Amniotic stem cell (primary cell): Measurements from ENCODE around the gene ZBTB46.
"Not testable (repeated sequence)": the region's sequence is repeated elsewhere in the genome, so short reads cannot be mapped to it uniquely, and the experiment has no call there.

Experiments
- DNase-seq: peaks from one replicate; lab custom pipeline; 2025; lab: John Stamatoyannopoulos, UW

ZBTB46 gene

DNA sequence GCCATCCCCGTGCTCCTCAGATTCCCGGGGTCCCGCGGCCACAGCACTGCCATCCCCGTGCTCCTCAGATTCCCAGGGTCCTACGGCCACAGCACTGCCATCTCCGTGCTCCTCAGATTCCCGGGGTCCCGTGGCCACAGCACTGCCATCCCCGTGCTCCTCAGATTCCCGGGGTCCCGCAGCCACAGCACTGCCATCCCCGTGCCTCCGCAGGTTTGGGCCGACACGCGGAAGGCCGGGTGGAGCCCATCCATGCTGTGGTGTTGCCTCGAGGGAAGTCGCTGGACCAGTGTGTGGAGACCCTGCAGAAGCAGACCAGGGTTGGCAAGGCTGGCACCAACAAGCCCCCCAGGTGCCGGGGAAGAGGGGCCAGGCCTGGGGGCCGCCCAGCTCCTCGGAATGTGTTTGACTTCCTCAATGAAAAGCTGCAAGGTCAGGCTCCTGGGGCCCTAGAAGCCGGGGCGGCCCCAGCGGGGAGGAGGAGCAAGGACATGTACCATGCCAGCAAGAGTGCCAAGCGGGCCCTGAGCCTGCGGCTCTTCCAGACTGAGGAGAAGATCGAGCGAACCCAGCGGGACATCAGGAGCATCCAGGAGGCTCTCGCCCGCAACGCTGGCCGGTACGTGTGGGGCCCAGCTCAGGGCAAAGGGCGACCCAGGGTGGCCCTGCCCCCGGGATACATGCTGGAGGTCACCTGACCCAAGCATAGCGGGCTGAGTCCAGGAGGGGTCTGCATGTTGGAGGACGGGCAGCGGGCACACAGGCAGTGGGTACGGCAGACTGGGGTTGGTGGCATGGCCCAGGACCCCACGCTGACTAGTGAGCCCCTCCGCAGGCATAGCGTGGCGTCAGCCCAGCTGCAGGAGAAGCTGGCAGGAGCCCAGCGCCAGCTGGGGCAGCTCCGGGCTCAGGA lies 95.9 kb downstream of the ZBTB46 start:
- no peak for DNase-seq

DNA sequence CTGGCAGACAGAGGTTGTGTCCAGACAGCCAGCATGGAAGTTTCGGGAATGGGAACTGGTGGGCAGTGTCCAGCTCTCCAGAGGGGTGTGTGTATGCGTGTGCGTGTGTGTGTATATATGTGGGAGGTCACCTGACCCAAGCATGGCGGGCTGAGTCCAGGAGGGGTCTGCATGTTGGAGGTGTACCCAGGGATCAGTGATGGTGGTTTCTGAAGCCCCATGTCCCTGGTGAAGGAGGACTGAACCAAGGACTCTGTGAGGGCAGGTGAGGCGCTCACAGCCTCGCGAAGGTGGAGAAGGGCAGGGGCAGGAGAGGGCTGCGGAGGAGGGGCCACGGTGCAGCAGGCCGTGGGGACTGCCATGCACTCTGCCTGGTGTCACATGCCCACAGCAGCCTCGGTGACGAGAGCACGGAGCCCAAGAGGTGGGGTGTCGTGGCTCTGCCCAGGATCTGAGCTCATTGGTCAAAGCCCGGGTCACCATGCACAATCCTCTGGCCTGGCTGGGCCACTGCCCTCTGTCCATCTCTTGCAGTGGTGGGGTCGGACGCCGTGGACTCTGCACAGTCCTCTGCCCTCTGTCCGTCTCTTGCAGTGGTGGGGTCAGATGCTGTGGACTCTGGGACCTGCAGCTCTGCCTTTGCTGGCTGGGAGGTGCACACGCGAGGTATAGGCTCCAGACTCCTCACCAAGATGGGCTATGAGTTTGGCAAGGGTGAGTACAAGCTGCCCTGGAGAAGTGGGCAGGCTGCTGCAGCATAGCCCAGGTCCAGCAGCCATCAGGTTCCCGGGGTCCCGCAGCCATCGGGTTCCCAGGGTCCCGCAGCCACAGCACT lies 96.7 kb downstream of the ZBTB46 start:
- DNase-seq, result no peak

DNA sequence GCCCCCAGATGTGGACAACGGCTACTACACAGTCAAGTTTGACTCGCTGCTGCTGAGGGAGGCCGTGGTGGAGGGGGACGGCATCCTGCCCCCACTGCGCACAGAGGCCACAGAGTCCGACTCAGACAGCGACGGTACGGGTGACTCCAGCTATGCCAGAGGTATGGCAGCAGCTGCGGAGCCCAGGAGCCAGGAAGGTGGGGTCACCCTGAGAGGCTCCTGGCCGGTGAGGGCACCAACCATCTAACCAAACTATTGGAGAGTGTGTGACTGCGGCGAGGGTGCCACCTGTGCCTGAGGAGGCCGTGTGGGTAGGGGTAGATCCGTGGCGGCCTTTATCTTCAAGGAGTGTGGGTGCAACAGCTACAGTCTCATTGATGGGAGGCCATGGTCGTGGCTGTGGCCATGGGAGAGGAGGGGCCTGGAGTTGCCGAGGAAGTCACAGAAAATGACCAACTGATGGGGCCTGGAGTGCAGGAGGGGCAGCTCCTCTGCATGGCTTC lies 97.4 kb downstream of the ZBTB46 start:
- no peak for DNase-seq

DNA sequence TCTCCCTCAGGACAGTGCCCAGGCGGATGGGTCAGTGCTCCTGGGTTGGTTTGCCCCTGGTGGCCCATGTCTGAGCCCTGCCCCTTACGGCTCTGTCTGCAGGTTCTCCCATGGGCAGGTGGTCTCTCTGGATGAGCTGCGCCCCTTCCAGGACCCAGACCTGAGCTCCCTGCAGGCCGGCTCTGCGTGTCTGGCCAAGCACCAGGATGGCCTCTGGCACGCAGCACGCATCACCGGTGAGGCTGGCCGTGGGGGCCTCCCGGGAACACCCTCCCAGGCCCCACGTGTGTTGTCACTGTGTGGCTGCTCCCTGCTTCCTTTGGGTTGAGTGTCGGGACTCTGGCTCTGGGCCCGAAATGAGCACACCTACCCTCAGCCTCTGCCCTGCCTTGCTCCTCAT lies 97.9 kb downstream of the ZBTB46 start:
- DNase-seq, result no peak

DNA sequence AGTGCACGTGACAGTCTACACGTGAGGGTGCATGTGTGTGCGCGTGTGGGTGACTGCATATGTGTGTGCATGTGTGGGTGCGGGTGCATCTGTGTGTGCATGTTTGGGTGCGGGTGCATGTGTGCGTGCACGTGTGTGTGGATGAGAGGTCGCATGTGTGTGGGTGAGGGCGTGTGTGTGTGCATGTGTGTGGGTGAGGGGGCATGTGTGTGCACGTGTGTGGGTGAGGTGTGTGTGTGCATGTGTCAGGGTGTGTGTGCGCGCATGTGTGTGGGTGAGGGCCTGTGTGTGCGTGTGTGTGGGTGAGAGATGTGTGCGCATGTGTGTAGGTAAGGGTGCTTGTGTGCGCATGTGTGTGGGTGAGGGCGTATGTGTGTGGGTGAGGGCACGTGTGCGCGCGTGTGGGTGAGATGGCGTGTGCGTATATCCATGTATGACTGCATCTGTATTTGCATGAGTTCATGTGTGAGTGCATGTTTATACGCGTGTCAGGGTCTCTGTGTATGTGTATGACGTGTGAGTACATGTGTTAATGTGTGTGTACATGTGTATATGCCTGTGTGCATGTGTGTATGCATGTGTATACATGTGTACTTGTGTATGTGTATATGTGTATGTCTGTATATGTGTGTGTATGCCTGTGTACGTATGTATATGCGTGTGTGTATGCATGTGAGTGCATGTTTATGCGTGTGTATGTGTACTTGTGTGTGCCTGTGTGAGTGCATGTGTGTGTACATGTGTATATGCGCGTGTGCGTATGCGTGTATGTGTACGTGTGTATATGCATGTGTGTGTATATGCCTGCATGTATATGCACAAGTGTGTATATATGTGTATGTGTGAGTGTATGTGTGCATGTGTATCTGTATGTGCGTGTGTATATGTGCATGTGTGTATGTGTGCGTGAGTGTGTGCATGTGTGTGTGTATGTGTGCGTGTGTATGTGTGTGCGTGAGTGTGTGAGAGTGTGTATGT lies 98.7 kb downstream of the ZBTB46 start:
- DNase-seq, result no peak

DNA sequence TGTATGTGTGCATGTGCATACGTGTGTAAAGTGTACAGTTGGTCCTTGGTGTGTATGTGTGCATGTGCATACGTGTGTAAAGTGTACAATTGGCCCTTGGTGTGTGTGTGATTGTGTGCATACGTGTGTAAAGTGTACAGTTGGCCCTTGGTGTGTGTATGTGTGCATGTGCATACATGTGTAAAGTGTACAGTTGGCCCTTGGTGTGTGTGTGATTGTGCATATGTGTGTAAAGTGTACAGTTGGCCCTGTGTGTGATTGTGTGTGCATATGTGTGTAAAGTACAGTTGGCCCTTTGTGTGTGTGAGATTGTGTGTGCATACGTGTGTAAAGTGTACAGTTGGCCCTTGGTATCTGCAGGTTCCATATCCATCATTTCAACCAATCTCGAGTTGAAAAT lies 99.7 kb downstream of the ZBTB46 start:
- DNase-seq, result no peak

DNA sequence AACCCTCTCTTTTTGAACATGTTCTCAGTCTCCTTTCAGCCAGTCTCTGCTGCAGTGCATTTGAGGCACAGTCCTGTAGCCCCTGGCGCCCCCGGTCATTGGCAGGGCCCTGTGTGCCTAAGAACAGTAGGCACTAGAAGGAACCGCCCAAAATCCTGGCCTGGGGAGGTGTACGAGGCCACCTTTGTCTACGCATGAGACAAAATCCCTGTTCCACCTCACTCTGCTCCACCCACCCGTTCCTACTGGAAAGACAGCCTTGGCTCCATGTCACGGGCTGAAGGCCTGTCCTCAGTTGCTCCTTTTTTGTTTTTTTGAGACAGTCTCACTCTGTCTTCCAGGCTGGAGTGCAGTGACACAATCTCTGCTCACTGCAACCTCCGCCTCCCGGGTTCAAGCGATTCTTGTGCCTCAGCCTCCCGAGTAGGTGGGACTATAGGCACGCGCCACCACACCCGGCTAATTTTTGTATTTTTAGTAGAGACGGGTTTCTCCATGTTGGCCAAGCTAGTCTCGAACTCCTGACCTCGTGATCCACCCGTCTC lies 100.8 kb downstream of the ZBTB46 start:
- DNase-seq, result not testable (repeated sequence)

DNA sequence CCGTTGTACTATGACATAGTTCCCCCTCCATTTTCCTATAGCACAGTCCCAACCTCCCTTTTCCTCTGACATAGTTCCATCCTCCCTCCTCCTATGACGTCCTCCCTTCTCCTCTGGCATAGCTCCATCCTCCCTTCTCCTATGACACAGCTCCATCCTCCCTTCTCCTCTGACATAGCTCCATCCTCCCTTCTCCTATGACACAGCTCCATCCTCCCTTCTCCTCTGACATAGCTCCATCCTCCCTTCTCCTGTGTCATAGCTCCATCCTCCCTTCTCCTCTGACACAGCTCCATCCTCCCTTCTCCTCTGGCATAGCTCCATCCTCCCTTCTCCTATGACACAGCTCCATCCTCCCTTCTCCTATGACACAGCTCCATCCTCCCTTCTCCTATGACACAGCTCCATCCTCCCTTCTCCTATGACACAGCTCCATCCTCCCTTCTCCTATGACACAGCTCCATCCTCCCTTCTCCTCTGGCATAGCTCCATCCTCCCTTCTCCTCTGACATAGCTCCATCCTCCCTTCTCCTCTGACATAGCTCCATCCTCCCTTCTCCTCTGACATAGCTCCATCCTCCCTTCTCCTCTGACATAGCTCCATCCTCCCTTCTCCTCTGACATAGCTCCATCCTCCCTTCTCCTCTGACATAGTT lies 108.0 kb downstream of the ZBTB46 start:
- DNase-seq, result not testable (repeated sequence)

DNA sequence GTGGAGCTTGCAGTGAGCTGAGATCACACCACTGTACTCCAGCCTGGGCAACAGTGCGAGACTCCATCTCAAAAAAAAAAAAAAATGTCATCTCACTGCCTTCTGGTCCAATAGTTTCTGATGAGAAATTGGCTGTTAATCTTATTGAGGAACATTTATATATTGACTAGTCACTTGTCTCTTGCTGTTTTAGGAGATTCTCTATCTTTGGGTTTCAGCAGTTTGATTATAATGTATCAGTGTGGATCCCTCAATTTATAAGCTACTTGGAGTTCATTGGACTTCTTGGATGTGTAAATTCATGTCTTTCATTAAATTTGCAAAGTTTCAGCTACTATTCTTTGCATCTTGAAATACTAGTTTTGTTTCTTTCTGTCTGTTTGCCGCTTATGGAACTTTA lies 112.1 kb downstream of the ZBTB46 start:
- DNase-seq, result no peak

DNA sequence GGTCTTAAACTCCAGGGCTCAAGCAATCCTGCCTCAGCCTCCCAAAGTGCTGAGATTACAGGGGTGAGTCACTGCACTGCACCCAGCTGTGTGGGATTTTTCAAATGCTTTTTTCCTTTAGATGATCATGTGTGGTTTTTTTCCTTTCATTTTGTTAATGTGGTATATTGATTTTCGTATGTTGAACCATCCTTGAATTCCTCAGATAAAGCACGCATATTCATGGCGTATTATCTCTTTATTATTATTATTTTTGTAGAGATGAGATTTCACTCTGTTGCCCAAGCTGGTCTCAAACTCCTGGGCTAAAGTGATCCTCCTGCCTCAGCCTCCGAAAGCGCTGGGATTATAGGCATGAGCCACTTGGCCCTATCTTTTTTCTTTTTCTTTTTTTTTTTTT lies 116.2 kb downstream of the ZBTB46 start:
- DNase-seq, result no peak

DNA sequence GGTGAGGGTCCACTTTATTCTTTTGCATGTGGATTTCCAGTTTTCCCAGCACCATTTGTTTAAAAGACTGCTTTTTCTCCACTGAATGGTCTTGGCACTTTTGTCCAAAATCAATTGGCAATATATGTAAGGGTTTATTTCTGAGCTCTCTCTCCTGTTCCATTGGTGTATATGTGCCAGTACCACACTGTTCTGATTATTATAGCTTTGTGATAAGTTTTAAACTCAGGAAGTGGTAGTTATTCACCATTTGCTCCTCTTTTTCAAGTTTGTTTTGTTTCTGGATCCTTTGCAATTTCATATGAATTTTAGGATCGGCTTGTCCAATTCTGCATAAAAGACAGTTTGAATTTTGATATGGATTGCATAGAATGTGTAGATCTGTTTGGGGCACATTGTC lies 118.9 kb downstream of the ZBTB46 start:
- DNase-seq, result no peak

DNA sequence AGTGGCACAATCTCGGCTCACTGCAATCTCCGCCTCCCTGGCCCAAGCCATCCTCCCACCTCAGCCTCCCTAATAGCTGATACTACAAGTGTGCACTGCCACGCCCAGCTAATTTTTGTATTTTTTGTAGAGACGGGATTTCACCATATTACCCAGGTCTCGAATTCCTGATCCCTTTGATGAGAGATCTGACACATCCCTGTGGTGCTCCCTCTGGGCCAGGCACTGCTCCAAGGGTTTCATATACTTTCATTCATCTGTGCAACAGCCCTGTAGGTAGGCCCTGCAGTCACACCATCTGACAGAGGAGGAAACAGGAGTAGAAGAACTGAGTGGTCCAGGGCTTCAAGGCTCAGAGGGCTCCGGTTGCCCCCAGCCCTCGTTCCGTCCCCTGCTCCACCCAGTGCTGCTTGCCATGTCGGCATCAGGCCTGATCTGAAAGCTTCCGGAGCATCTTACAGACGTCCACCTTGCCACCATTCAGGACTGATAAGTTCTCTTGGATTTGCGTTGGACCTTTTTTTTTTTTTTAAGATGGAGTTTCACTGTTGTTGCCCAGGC lies 119.9 kb downstream of the ZBTB46 start:
- no peak for DNase-seq

DNA sequence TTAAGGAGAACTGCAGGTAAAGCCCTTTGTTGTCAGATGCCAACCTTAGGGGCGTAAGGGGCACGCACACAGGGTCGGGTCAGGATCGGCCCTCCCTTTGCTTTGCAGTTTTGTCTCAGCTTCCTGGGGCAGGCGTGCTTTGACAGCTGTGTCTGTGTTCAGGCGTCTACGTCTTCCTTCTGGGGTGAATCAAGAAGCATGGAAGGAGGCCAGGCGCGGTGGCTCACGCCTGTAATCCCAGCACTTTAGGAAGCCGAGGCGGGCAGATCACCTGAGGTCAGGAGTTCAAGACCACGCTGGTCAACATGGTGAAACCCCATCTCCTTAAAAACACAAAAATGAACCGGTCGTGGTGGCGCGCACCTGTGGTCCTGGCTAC lies 121.9 kb downstream of the ZBTB46 start:
- no peak for DNase-seq

DNA sequence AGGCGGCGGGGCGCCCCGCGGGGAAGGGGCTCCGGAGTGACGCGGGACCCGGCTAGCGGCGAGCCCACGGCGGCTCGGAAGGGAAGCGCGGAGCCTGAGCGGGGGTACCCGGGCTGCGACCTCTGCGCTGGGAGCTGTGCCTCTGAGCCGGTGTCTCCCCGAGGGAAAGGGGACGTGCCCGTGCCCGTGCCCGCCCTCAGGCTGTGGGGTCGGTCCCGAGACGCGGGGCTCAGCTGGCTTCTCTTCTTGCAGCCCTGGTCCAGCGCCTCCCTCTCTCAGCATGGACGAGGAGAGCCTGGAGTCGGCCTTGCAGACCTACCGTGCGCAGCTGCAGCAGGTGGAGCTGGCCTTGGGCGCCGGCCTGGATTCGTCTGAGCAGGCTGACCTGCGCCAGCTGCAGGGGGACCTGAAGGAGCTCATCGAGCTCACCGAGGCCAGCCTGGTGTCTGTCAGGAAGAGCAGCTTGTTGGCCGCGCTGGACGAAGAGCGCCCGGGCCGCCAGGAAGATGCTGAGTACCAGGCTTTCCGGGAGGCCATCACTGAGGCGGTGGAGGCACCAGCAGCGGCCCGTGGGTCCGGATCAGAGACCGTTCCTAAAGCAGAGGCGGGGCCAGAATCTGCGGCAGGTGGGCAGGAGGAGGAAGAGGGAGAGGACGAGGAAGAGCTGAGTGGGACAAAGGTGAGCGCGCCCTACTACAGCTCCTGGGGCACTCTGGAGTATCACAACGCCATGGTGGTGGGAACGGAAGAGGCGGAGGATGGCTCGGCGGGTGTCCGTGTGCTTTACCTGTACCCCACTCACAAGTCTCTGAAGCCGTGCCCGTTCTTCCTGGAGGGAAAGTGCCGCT lies 122.5 kb downstream of the ZBTB46 start:
- DNase-seq, result no peak

DNA sequence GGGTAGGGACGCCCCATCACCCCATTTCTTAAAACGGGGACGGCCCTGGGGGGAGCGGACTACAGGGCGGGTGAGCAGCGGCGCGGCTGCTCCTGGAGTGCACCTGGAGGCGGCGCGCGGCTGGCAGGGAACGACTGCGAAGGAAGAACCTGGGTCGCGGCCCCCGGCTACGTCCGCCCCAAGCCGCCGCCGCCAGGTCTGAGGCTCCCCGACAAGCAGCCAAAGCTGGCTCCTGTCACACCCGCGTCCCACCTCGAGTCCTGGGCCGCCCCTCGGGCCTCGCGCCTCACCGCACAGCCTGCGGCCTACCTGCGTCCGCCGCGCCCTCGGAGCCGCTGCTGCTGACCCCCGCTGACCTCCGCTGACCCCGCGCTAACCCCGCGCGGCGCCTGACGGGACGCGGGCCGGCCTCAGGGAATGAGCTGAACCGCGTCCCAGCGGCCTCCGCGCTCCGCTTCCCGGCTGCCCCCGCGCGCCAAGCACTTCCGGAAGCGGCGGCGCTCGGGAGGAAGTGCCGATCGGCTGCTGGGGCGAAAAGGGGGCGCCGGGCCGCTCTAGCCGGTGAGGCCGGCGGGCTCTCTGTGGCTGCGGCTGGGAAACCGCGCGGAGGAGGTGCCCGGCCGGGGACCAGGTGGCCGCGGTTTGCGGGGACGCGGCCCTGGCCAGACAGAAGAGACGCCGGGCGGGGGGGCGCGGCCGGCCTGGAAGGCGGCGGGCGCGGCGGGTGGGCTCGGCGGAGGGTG lies 123.3 kb downstream of the ZBTB46 start, which contains the start of the genes ARFRP1 and ZGPAT:
Gene ARFRP1, minus strand, starts transcription at position 419 of the 743 bp plus-strand sequence. CDS start 885 bp downstream, outside the sequence.
Gene ZGPAT, plus strand, starts transcription at position 482 of the 743 bp plus-strand sequence. CDS start 542 bp downstream, outside the sequence.
- DNase-seq, result peak; percentile 53

DNA sequence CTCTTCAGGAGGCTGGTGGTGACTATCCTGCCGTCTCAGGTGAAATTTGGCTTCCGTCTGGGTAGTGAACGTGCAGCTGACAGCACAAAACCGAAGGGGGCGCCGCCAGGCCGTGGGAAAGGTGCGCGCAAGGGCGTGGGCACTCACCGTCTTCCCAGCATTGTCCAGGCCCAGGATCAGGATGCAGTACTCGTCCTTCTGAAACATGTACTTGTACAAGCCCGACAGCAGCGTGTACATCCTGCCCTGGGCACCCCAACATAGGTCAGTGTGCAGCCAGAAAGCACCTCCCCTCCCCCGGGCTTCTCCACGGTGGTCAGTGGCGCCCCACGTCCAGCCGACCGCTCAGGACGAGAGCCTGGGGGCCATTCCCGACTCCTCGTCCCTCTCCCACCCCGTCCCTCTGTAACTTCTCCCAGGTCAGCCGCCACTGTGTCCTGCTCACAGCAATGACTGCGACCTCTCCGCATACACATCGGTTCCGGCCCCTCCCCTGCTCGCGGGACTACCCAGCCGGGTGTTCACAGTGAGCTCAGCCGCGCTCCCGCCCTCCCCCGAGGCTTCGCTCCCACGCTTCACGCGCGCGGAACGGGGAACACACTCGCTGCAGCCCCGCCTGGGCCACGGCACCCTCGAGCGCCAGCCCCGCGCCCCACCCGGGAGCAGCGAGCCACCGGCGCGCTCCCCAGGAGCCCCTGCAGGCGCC lies 124.1 kb downstream of the ZBTB46 start:
- no peak for DNase-seq

DNA sequence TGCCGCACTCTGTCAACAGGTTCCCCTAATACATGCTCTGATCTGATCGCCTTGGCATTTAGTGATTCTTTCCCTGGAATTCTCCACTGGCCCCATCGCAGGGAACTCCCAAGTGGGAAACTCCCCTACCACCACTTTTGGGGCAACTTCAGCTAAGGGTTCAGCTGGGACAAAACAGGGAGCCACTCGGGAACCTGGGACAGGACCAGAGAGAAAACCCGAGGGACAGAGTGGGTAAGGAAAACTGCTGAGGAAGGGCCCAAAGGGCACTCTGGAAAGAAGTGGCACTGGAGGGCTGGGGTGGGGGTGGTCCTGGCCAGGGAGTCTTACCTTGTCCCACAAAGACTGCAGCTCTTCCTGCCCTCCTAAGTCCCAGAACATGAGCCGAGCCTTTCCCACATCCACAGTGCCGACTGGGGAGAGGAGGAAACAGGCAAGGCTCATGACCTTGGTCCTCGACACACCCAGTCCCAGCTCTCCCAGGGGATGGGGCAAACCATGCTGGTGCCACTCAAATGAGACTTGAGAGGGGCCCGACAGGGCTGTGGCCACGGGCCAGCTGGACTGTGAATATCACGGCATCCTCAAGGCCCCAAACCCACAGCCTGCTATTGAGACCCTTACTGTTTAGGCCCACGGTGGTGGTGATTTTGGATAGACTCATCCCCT lies 124.9 kb downstream of the ZBTB46 start:
- no peak for DNase-seq
